Breast epithelium (tissue), 3 donors: Measurements from ENCODE around the gene CACNA1E.

Experiments used
- POLR2A ChIP-seq: fragments of 450-650 bp; IDR thresholded peaks from one replicate; pipeline ENCODE4 v1.6.1; 2016; ENCODE audit warnings: antibody characterized with exemption, mild to moderate bottlenecking, moderate library complexity
- POLR2AphosphoS5 ChIP-seq, 3 donors: sonication (generic); formaldehyde crosslinking; IDR thresholded peaks; one replicate each; pipeline ENCODE4 v1.6.1; 2017; ENCODE audit warnings: antibody characterized with exemption in 3 of 3
- TF ChIP-seq, protein P1 (sequence below), 3 donors: fragments of 450-650 bp; IDR thresholded peaks; one replicate each; pipeline ENCODE4 v1.5.1; 2016 to 2017; ENCODE audit warnings: antibody characterized with exemption in 3 of 3, mild to moderate bottlenecking in 3 of 3, moderate library complexity in 3 of 3

DNA sequence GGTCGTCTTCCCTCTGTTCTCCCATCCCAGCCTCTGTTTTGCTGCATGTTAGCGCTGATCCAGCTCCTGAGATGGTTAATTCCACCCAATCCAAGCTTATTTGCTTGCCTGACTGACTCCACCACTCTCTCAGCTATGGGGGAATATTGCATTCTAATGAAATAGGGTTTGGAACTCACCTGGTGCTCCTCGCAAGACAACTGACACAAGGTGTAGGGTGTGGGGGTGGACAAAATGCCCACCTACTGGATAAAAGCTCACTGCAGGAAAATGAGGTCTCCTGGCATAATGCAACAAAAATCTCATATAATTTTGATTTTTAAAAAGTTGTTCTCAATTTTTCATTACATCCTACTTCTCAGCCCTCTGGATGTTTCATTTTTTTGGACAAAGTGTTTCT, 319.1 kb downstream of the CACNA1E start:
- no peak for TF ChIP-seq POLR2AphosphoS5 (IDR thresholded peaks at IDR 0.05)
- TF ChIP-seq, protein P1, sequence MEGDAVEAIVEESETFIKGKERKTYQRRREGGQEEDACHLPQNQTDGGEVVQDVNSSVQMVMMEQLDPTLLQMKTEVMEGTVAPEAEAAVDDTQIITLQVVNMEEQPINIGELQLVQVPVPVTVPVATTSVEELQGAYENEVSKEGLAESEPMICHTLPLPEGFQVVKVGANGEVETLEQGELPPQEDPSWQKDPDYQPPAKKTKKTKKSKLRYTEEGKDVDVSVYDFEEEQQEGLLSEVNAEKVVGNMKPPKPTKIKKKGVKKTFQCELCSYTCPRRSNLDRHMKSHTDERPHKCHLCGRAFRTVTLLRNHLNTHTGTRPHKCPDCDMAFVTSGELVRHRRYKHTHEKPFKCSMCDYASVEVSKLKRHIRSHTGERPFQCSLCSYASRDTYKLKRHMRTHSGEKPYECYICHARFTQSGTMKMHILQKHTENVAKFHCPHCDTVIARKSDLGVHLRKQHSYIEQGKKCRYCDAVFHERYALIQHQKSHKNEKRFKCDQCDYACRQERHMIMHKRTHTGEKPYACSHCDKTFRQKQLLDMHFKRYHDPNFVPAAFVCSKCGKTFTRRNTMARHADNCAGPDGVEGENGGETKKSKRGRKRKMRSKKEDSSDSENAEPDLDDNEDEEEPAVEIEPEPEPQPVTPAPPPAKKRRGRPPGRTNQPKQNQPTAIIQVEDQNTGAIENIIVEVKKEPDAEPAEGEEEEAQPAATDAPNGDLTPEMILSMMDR (IDR thresholded peaks at IDR 0.05) = no peak
- TF ChIP-seq POLR2A = no peak
